Osteoblast (primary cell): Measurements from ENCODE around the gene PPP1R13B. TPM values are rescaled to one million over a fixed set of nuclear protein-coding genes. Genes with fewer than 3 reads are reported as not detected.

ENCODE experiments used
- DNase-seq: peaks from one replicate; pipeline ENCODE4 v3.0.0; 2011; ENCODE audit warnings: low spot score, mixed read lengths; ENCODE audit not compliant: insufficient read length; ENCODE audit errors: missing footprints
- H2AFZ ChIP-seq: 2 replicates; pipeline ENCODE4 v1.6.0; 2011; ENCODE audit warnings: mild to moderate bottlenecking, low read length
- H3K27ac ChIP-seq: 2 replicates; pipeline ENCODE4 v1.5.1; 2011; ENCODE audit warnings: mild to moderate bottlenecking, low read depth, low read length, moderate library complexity
- H3K27me3 ChIP-seq: 2 replicates; pipeline ENCODE4 v1.6.0; 2012; ENCODE audit warnings: mild to moderate bottlenecking, control low read depth, inconsistent platforms, low read length, moderate library complexity; ENCODE audit not compliant: insufficient read depth
- H3K36me3 ChIP-seq: 2 replicates; pipeline ENCODE4 v1.5.1; 2011; ENCODE audit warnings: mild to moderate bottlenecking, low read length, control low read depth, moderate library complexity; ENCODE audit not compliant: insufficient read depth
- H3K4me1 ChIP-seq: 2 replicates; pipeline ENCODE4 v1.5.1; 2011; ENCODE audit warnings: mild to moderate bottlenecking, low read length, control low read depth, moderate library complexity; ENCODE audit not compliant: insufficient read depth
- H3K4me2 ChIP-seq: 2 replicates; pipeline ENCODE4 v1.6.0; 2011; ENCODE audit warnings: mild to moderate bottlenecking, low read length; ENCODE audit not compliant: insufficient read depth
- H3K4me3 ChIP-seq: fragments of 200-600 bp; sonication (generic); 3 replicates; pipeline ENCODE4 v1.5.1; 2012; ENCODE audit warnings: mild to moderate bottlenecking, low read length, inconsistent platforms; ENCODE audit not compliant: insufficient read depth
- H3K79me2 ChIP-seq: 2 replicates; pipeline ENCODE4 v1.6.0; 2012; ENCODE audit warnings: mild to moderate bottlenecking, low read length, control low read depth, inconsistent platforms; ENCODE audit not compliant: insufficient read depth
- H3K9me3 ChIP-seq: 2 replicates; pipeline ENCODE4 v1.5.1; 2011; ENCODE audit warnings: low read depth, low read length, control low read depth
- H4K20me1 ChIP-seq: 2 replicates; pipeline ENCODE4 v1.6.0; 2012; ENCODE audit warnings: mild to moderate bottlenecking, low read length, control low read depth; ENCODE audit not compliant: insufficient read depth
- total RNA-seq: library from RNA; depleted of rRNA; stranded (reverse); fragments of >200 nt; gene quantifications from 2 replicates; pipeline ENCODE4 v1.2.3, GENCODE V29; 2012
- TF ChIP-seq, protein P1 (sequence below): IDR thresholded peaks from 2 replicates; pipeline ENCODE4 v1.5.1; 2011; ENCODE audit warnings: mild to moderate bottlenecking, low read depth, low read length, moderate library complexity; ENCODE audit errors: extremely low read depth

The PPP1R13B gene
- total RNA-seq, 1 donor = 3.3 TPM

DNA sequence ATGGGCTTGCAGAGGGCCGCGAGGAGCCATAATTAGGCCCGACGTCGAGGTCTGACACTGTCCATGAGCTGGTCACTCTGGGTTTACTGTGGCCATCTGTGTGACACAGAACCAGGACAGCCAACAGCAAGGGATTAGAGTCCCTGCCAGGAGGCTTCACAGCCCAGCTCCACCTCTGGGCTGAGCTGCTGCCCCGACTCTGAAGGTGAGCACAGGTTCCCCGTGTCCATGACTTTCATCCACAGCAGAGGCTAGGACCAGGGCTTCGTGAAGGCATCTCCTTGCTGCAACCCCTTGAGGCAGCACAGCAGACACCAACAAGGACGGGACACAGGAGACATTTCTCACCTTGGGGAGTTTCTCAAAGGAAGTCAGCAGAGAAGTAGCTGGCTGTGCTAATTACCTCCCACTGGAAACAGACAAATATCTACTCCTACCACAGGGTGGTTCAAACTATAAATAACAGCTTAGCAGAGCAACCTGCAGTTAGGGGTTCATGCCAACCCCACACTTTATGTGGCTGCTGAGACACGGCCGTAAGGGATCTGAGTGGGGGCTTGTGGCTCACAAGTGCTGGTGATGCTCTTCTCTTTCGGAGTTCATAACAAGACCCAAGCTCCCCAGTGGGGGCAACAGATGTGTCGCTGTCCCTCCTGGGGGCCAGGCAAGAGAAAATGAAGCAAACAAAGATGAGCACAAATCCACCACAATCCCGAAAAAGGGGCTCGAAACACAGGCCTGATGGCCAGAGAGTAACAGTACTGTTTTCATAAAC is 102.6 kb downstream of the PPP1R13B start:
- Histone ChIP-seq H3K4me2 (no peak overlapping the region), H2AFZ (no peak overlapping the region), H3K27me3 (no peaks in the 10 kb centered on the region), H3K79me2 (no peaks in the 10 kb centered on the region), H3K36me3 (no peaks in the 10 kb centered on the region), H3K9me3 (no peaks in the 10 kb centered on the region), H3K4me3 (no peak overlapping the region), H4K20me1 (no peaks in the 10 kb centered on the region), H3K4me1 (peaks cover 7% of the 10 kb centered on the region), H3K27ac (no peak overlapping the region)
- TF ChIP-seq, protein P1, sequence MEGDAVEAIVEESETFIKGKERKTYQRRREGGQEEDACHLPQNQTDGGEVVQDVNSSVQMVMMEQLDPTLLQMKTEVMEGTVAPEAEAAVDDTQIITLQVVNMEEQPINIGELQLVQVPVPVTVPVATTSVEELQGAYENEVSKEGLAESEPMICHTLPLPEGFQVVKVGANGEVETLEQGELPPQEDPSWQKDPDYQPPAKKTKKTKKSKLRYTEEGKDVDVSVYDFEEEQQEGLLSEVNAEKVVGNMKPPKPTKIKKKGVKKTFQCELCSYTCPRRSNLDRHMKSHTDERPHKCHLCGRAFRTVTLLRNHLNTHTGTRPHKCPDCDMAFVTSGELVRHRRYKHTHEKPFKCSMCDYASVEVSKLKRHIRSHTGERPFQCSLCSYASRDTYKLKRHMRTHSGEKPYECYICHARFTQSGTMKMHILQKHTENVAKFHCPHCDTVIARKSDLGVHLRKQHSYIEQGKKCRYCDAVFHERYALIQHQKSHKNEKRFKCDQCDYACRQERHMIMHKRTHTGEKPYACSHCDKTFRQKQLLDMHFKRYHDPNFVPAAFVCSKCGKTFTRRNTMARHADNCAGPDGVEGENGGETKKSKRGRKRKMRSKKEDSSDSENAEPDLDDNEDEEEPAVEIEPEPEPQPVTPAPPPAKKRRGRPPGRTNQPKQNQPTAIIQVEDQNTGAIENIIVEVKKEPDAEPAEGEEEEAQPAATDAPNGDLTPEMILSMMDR = no peak
- peak; percentile 36 for DNase-seq

DNA sequence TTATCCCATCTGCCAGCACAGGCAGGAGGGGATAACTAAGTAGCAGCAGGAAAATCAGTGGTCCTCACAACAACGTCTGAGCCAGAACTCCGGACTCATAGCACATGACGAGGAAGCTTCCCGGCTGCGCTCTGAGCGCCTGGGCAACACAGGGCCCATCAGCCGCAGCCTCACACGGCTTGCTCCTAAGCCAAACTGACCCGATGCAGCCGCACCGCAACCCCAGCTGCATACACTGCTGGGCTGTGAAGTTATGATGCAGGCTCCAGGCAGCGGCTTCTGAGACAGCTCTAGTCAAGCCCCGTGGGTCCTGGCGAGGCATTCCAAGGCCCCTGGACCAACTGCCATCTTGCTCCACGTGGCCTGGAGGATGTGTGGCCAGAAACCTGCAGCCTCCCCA is 103.7 kb downstream of the PPP1R13B start:
- peak; percentile 37 for DNase-seq
- Histone ChIP-seq H3K79me2 (no peaks in the 10 kb centered on the region), H3K4me3 (no peak overlapping the region), H3K27ac (no peak overlapping the region), H2AFZ (no peak overlapping the region), H3K4me1 (peaks cover 7% of the 10 kb centered on the region), H3K27me3 (no peaks in the 10 kb centered on the region), H3K36me3 (no peaks in the 10 kb centered on the region), H4K20me1 (no peaks in the 10 kb centered on the region), H3K4me2 (no peak overlapping the region), H3K9me3 (no peaks in the 10 kb centered on the region)
- TF ChIP-seq, protein P1 = no peak

DNA sequence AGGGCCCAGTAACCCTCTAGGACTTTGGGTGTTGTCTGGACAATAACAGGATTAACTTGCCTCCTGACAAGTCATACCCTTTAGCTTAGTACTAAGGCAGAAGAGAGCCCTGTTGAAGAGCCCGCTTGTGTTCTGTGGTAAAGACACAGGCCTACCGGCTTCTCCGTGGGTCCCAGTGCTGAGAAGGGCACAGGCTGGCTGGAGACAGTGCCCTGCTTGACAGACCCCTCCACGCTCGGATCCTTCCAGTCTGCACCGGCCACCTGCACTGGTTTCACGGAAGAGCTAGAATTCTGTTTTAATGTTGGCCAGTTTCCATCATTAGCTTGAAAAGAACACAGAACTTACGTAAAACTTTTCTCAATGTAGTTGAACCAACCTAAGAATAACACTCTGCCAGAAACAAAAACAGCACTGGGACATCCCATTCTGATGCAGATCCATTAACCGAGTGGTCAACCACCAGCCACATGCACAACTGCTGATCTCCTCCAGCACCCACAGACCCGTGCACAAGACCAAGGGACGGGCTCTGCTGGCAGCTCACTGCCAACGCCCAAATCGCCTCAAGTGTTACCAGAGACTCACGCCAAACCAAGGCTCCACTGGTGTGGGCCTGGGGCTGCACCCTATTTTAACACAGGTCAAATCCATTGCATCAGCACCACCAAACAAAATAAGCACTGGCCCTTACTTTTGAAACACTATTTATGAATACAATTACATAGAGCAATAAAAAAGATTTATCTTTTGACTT is 104.7 kb downstream of the PPP1R13B start:
- H3K27me3 ChIP-seq = no peaks in the 10 kb centered on the region
- DNase-seq = peak; percentile 58
- peaks cover 7% of the 10 kb centered on the region for H3K4me1 ChIP-seq
- H3K4me2 ChIP-seq = no peak overlapping the region
- H3K79me2 ChIP-seq = no peaks in the 10 kb centered on the region
- H4K20me1 ChIP-seq = no peaks in the 10 kb centered on the region
- H2AFZ ChIP-seq = no peak overlapping the region
- no peaks in the 10 kb centered on the region for H3K9me3 ChIP-seq
- H3K27ac ChIP-seq = no peak overlapping the region
- H3K4me3 ChIP-seq = no peak overlapping the region
- H3K36me3 ChIP-seq = peaks cover 3% of the 10 kb centered on the region
- TF ChIP-seq, protein P1 = no peak

DNA sequence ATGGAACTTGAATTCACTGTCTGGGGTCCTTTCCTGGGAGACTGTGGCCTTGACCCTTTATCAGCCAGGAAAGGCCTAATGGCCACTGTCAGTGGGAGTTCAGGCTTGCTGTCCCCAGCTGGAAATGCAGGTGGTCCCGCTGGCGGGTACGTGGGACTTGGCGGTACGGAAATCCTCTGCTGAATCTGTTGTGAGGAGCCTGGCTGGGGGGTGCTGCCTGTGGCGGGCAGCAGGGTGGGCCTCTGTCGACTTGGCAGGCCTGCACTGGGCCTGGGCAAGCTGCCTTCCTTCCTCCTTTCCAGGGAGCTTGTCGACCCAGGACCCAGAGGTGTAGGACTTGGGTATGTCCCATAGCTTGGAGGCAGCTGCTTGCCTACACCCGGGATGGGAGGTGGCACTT is 105.5 kb downstream of the PPP1R13B start:
- Histone ChIP-seq H3K79me2 (no peaks in the 10 kb centered on the region), H3K4me3 (no peak overlapping the region), H3K4me1 (peaks cover 7% of the 10 kb centered on the region), H3K4me2 (no peak overlapping the region), H3K9me3 (no peaks in the 10 kb centered on the region), H2AFZ (no peak overlapping the region), H3K27me3 (no peaks in the 10 kb centered on the region), H4K20me1 (no peaks in the 10 kb centered on the region), H3K36me3 (peaks cover 3% of the 10 kb centered on the region), H3K27ac (no peak overlapping the region)
- no peak for DNase-seq
- TF ChIP-seq, protein P1 = no peak
